Stimulated activated CD8-positive, alpha-beta memory T cell treated with anti-CD3 and anti-CD28 coated beads, Interleukin-12 subunit alpha, Interleukin-12 subunit beta, amount 100 ng/mL, for 1 hour (primary cell): ENCODE data around the gene PAM16.
A peak's percentile ranks its signal among the peaks of the same experiment; 100 is the strongest.
"Not testable (repeated sequence)": the region's sequence is repeated elsewhere in the genome, so short reads cannot be mapped to it uniquely, and the experiment has no call there.

Source experiments
- DNase-seq: peaks from one replicate; pipeline ENCODE4 v3.0.0-alpha.2; 2020; ENCODE audit warnings: low read depth

The PAM16 gene

DNA sequence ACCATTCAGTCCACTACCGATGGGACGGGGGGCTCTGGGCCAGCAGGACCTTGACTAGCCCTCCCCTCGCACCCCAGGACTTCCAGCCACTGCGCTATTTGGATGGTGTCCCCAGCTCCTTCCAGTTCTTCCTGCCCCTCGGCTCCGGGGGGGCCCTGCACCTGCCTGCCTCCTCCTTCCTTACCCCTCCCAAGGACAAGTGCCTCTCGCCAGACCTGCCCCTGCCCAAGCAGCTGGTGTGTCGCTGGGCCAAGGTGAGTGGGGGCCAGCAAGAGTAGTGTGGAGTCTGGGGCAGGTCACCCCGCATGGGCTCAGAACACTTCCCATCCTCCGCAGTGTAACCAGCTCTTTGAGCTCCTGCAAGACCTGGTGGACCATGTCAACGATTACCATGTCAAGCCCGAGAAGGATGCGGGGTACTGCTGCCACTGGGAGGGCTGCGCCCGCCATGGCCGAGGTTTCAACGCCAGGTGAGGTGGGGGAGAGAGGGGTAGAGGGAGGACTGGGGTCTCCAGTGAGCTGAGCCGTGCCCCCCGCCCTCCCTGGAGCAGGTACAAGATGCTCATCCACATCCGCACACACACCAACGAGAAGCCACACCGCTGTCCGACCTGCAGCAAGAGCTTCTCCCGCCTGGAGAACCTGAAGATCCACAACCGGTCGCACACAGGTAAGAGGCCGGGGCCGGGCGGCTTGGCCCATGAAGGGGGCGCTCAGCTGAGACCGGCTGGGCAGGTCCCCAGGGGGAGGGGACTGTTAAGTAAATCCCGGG is 16.2 kb downstream of the PAM16 start:
- DNase-seq: no peak

DNA sequence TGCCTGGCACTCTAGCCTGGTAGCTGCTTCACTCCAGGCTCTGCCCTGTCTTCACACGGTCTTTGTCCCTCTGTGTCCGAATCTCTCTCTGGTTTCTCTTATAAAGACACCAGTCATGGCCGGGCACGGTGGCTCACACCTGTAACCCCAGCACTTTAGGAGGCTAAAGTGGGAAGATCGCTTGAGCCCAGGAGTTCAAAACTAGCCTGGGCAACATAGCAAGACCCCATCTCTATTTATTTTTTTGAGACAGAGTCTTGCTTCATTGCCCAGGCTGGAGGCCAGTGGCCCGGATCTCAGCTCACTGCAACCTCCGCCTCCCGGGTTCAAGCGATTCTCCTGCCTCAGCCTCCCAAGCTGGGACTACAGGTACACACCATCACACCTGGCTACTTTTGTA is 17.4 kb downstream of the PAM16 start:
- DNase-seq: not testable (repeated sequence)

GRCh38 chr16:4333308-4333638 is 17.8 kb downstream of the PAM16 start:
- DNase-seq: no peak

DNA sequence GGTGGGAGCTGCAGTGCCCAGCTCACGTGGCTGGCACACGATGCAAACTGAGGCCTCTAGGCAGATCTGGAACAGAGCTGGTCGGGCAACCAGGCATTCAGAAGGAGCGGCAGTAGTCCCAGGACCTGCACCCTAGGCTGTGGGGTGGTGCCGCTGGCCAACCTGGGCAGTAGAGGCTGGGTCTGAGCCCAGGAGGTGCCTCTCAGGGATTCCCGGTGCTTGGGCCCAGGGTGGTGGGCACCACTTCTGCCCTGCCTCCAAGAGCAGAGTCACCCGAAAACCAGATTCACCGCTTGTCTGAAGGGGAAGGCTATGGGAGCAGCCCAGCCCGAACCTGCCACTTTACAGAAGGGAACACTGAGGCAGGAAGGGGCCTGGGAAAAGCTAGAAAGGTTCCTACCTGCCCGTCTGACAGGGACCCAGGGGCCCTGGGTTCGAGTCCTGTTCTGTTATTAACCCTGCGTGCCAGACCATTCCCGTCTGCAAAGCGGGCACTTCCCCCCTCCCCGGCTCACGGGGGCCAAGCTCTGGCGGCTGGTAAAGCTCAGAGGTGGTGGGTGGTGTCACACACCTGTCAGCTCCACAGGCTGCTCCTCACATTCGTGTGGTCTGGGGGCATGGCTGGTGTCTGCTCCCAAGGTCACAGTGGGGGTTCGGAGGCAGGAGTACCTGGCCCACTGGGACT is 18.4 kb downstream of the PAM16 start:
- no peak for DNase-seq

GRCh38 chr16:4332083-4332482 is 19.0 kb downstream of the PAM16 start:
- DNase-seq: no peak

DNA sequence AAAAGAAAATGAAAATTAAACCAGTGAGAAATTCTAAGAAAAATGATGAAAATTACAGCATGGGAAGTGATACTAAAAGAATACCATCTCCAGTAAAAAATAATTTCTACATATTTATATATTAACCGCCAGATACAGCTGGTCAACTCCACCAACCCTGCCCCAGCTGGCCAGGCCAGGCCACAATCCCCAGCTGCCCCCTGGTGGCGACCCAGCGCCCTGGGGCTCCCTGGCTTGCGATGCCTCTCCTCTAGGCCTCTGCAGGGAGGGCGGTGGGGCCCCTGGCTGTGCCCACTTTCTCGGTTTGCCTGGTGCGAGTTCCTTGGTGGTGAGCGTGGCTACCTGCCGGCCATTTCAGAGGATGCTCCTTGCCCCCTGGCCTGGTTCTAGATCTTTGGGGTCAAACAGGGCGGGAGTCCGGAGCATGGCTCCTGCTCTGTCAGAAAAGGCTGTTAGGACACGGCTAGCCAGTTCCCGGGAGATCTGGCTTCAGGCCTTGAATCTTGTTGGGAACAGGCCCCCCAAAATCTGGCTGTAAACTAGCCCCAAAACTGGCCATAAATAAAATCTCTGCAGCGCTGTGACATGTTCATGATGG is 20.7 kb downstream of the PAM16 start:
- peak; percentile 58 for DNase-seq

- DNase-seq: no peak
These were observed 22.0 kb downstream of the PAM16 start for GRCh38 chr16:4328782-4329775.

- DNase-seq: no peak
These were observed 22.9 kb downstream of the PAM16 start for GRCh38 chr16:4328046-4328781.

DNA sequence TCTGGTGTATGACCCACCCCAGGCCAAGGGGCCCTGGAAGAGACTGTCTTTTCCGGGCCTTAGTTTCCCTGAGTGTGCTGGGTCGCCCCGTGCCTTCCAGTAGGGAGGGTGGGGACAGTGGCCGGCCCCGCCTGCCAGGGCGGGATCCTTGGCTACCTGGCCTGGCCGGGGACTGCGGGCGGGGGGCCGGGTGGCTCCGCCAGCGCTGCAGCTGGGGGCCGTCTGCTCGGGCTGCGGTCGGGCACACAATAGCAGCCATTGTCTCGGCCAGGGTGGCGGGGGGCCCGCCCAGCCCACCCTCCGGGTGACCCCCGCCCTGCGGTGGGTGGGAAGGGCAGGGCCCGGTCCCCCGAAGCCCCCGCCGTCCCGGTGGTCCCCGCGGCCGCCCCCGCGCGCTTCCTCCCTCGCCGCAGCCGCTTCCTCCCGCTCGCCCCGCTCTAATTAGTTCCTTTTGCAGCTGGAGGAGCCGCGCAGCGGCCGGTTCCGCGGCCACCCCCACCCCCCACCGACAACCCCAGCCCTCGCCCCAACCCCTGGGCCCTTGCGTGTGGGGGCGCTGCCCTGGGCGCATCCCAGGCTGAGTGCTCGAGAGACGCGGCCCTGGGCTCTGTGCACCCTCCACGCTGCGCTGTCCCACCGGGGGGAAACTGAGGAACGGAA is 23.6 kb downstream of the PAM16 start:
- DNase-seq: no peak

DNA sequence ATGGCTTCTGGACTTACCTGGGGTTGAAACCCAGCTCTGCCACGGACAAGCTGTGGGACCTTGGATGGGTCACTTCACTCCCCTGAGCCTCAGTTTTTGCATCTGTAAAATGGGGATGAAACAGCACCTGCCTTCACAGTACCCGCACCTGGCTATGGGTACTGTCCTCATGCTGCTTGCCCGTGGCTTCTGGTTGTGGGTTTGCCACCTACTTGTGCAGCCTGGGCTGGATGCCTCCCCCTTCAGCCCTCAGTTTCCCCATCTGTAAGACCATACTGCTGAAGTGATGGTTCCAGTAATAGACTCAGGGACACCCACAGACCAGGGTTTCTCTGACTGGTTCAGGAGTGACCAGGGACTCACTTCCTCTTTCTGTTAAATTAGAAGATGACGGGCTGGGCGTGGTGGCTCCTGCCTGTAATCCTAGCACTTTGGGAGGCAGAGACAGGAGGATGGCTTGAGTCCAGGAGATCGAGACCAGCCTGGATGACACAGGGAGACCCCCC is 25.8 kb downstream of the PAM16 start:
- DNase-seq: no peak

GRCh38 chr16:4324492-4325252 is 26.4 kb downstream of the PAM16 start:
- DNase-seq: no peak

- no peak for DNase-seq
These were observed 27.2 kb downstream of the PAM16 start for GRCh38 chr16:4323845-4324488.

GRCh38 chr16:4323071-4323844 is 27.9 kb downstream of the PAM16 start:
- DNase-seq: no peak

- DNase-seq: no peak
These were observed 28.7 kb downstream of the PAM16 start for GRCh38 chr16:4322121-4323052.

DNA sequence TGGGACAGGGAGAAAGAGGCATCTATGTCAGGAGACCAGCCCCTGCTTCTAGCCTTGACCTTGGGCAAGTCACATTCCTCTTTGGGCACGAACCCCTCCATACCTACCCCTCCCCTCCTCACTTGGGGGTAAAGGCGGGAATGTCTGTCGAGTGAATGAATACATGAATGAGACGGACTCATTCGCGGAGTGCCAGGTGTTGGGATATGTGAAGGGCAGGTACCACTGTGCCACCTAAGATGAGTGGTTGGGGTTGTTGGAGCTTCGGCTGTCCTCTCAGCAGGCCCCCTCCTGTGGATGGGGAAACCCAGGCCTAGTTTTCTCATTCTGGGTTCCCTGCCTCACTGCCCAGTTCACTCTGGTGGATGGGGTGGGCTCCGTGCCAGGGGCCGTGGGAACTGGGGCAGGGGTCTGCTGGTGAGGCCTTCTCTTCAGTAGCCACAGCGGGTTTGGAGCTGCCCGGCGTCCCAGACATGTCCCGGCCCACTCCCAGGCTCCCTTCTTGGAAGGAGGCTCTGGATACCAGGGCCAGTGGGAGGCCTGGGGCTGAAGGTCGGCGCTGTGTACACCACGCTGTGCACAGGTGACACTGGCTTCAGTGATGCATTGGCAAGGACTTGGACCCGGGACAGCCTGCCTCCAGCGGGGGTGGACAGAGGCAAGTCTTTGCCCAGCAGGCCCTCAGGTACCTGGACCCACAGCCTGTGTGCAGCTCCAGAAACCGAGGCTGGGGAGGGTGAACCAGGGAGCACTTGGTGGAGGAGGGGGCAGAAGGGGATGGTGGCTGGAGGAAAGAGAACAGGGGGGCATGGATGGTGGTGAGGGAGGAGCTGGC is 29.6 kb downstream of the PAM16 start:
- no peak for DNase-seq

GRCh38 chr16:4320571-4321137 is 30.5 kb downstream of the PAM16 start:
- no peak for DNase-seq
